WTC11 (cell line): ENCODE data around the gene ARHGEF38. TPM values are rescaled to one million over a fixed set of nuclear protein-coding genes. Genes with fewer than 3 reads are reported as not detected.

Source experiments
- ATAC-seq: fragments of 200-7000 bp; cut with Tn5 transposase; 2 replicates; pipeline ENCODE4 v1.10.0; 2021; ENCODE audit warnings: mild to moderate bottlenecking, moderate library complexity
- CTCF ChIA-PET: fragments of 300-600 bp; sonication (Branson Sonifier 250); formaldehyde crosslinking; loops from one replicate; lab custom pipeline; 2021; ENCODE audit warnings: antibody characterized with exemption; lab: Charles Lee
- POLR2A ChIA-PET: fragments of 350-600 bp; sonication (Branson Sonifier 250); formaldehyde crosslinking; loops from one replicate; lab custom pipeline; 2021; ENCODE audit warnings: antibody characterized with exemption; lab: Charles Lee
- DNase-seq: peaks from one replicate; pipeline ENCODE4 v3.0.0; 2021; ENCODE audit warnings: low spot score
- H3K27ac Mint-ChIP-seq: 2 replicates; pipeline ENCODE4 v1.8.0; 2021; ENCODE audit warnings: mixed read lengths
- H3K27me3 Mint-ChIP-seq: 2 replicates; pipeline ENCODE4 v1.8.0; 2021; ENCODE audit warnings: low read depth, mild to moderate bottlenecking, moderate library complexity, mixed read lengths
- H3K36me3 Mint-ChIP-seq: 2 replicates; pipeline ENCODE4 v1.8.0; 2021; ENCODE audit warnings: mixed read lengths
- H3K4me1 Mint-ChIP-seq: 2 replicates; pipeline ENCODE4 v1.8.0; 2022; ENCODE audit warnings: mixed read lengths
- H3K4me3 Mint-ChIP-seq: 2 replicates; pipeline ENCODE4 v1.8.0; 2021; ENCODE audit warnings: mild to moderate bottlenecking, moderate library complexity, mixed read lengths
- H3K9me3 Mint-ChIP-seq: 2 replicates; pipeline ENCODE4 v1.8.0; 2021; ENCODE audit warnings: mixed read lengths
- EMX1 ChIP-seq: fragments of 250-450 bp; sonication (Bioruptor Pico); IDR thresholded peaks from 2 replicates; pipeline ENCODE4 v1.8.0; 2021; ENCODE audit warnings: mild to moderate bottlenecking
- ESRRA ChIP-seq: sonication (generic); formaldehyde crosslinking; IDR thresholded peaks from 2 replicates; pipeline ENCODE4 v1.8.1; 2022; ENCODE audit warnings: mild to moderate bottlenecking, missing genetic modification reagents, borderline replicate concordance
- ETV6 ChIP-seq: sonication (generic); formaldehyde crosslinking; IDR thresholded peaks from 2 replicates; pipeline ENCODE4 v1.8.1; 2022; ENCODE audit warnings: mild to moderate bottlenecking, missing genetic modification reagents
- FOXP1 ChIP-seq: sonication (generic); formaldehyde crosslinking; IDR thresholded peaks from 2 replicates; pipeline ENCODE4 v1.8.0; 2022; ENCODE audit warnings: missing genetic modification reagents, mild to moderate bottlenecking, moderate library complexity, borderline replicate concordance
- FOXP4 ChIP-seq: sonication (generic); formaldehyde crosslinking; IDR thresholded peaks from 2 replicates; pipeline ENCODE4 v1.8.0; 2022; ENCODE audit warnings: mild to moderate bottlenecking, missing genetic modification reagents
- IRF1 ChIP-seq: sonication (generic); formaldehyde crosslinking; IDR thresholded peaks from 2 replicates; pipeline ENCODE4 v1.8.0; 2023; ENCODE audit warnings: missing genetic modification reagents
- KAT7 ChIP-seq: sonication (generic); formaldehyde crosslinking; IDR thresholded peaks from 2 replicates; pipeline ENCODE4 v1.8.1; 2023; ENCODE audit warnings: missing genetic modification reagents, mild to moderate bottlenecking, borderline replicate concordance
- MYBL2 ChIP-seq: sonication (generic); formaldehyde crosslinking; IDR thresholded peaks from 2 replicates; pipeline ENCODE4 v1.8.1; 2023; ENCODE audit warnings: mild to moderate bottlenecking, moderate library complexity, missing genetic modification reagents
- NFATC4 ChIP-seq: fragments of 250-450 bp; sonication (Bioruptor Pico); IDR thresholded peaks from 2 replicates; pipeline ENCODE4 v1.9.0; 2021; ENCODE audit warnings: mild to moderate bottlenecking
- NFE2L1 ChIP-seq: sonication (generic); formaldehyde crosslinking; IDR thresholded peaks from 2 replicates; pipeline ENCODE4 v1.8.1; 2023; ENCODE audit warnings: missing genetic modification reagents
- PREB ChIP-seq: sonication (generic); formaldehyde crosslinking; IDR thresholded peaks from 2 replicates; pipeline ENCODE4 v1.8.1; 2022; ENCODE audit warnings: mild to moderate bottlenecking, missing genetic modification reagents, moderate library complexity, borderline replicate concordance
- TP53 ChIP-seq: sonication (generic); formaldehyde crosslinking; IDR thresholded peaks from 2 replicates; pipeline ENCODE4 v1.8.1; 2023; ENCODE audit warnings: mild to moderate bottlenecking, missing genetic modification reagents
- ZBTB21 ChIP-seq: sonication (generic); formaldehyde crosslinking; IDR thresholded peaks from 2 replicates; pipeline ENCODE4 v1.8.1; 2023; ENCODE audit warnings: mild to moderate bottlenecking, missing genetic modification reagents, borderline replicate concordance
- ZNF219 ChIP-seq: sonication (generic); formaldehyde crosslinking; IDR thresholded peaks from 2 replicates; pipeline ENCODE4 v1.8.0; 2023; ENCODE audit warnings: missing genetic modification reagents, mild to moderate bottlenecking, borderline replicate concordance
- ZNF396 ChIP-seq: fragments of 250-450 bp; sonication (Bioruptor Pico); IDR thresholded peaks from 2 replicates; pipeline ENCODE4 v1.8.0; 2021; ENCODE audit warnings: mild to moderate bottlenecking, moderate library complexity, borderline replicate concordance
- total RNA-seq: library from RNA; stranded (reverse); gene quantifications from 3 replicates; pipeline ENCODE4 v1.2.3, GENCODE V29; 2021
- TF ChIP-seq, protein P1 (sequence below): fragments of 250-450 bp; sonication (Bioruptor Pico); IDR thresholded peaks from 2 replicates; pipeline ENCODE4 v1.9.0; 2021; ENCODE audit warnings: mild to moderate bottlenecking
- TF ChIP-seq, protein P2 (sequence below): fragments of 200-600 bp; IDR thresholded peaks from 2 replicates; pipeline ENCODE4 v1.8.0; 2022; ENCODE audit warnings: antibody characterized with exemption
- TF ChIP-seq, protein P3 (sequence below): sonication (generic); formaldehyde crosslinking; IDR thresholded peaks from 2 replicates; pipeline ENCODE4 v1.8.1; 2022; ENCODE audit warnings: mild to moderate bottlenecking, moderate library complexity, missing genetic modification reagents
- TF ChIP-seq, protein P4 (sequence below): sonication (generic); formaldehyde crosslinking; IDR thresholded peaks from 2 replicates; pipeline ENCODE4 v1.8.0; 2022; ENCODE audit warnings: missing genetic modification reagents
- TF ChIP-seq, protein P5 (sequence below): fragments of 250-450 bp; sonication (Bioruptor Pico); IDR thresholded peaks from 2 replicates; pipeline ENCODE4 v2.1.2; 2022; ENCODE audit warnings: mild to moderate bottlenecking, moderate library complexity

The ARHGEF38 gene
- total RNA-seq, 1 experiment from 2014 or later: not detected

DNA sequence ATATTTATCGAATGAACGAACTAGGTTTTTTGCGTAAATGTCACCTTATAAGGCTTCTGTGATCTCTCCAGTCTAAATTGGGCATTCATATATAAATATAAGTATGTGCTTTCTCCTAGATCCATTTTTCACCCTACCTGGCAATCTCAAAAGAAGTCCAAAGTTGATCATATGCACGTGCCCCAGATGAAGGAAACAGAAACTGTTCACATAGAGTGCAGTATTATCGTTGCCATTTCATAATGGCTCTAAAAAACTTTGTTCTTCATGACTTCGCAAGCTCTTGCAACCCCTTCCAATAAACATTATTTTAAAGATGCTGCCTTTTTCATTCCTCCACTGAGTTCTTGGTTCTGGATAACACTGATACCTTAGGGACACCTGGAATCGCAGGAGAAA, 155.4 kb downstream of the ARHGEF38 start:
- H3K4me1 Mint-ChIP-seq: peaks cover 16% of the 10 kb centered on the region
- CTCF ChIA-PET: no interaction called here
- no peak for ATAC-seq

DNA sequence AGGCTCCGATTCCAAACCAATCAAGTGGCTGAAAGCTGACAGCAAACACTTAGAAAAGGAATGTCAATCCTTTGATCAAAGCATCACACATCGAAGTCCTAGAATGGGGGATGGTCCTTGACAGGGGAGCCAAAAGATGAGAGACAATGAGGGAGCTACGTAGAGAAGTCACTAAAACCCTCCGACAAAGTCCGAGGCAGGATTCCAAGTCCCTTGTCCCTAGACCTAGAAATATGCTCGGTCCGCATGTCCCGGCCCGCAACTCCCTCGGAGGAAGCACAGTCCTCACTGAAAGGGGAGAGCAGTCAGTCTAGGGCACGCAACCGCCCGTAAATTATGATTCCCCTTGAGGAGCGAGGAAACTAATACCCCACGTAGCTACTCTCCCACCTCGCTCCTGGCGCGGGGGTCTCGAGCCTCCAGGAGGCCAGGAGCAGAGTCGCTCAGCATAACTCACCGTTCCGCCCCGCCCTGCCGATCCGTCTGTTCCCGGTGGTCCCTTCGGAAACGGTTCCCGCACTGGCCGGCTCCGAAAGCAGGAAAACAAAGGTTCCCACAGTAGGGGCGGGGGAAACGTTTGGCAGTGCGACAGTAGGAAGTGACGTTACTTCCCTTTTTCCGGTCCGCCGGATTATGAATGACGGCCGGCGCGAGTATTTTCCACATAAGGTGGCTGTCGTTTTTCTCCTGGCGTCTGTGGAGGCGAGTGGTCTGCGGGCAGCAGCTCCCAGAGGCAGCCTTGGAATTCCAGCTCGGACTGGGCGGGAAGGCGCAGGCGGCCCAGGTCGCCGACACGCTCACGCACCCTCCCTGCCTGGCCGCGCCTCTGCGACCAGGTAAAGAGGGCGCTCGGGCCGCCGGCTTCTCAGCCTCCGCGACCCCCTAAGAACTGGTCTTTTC, 156.0 kb downstream of the ARHGEF38 start, which contains the start of the genes GSTCD and INTS12:
GSTCD (plus strand) TSS at position 604 of the 900 bp plus-strand sequence. CDS start 8,830 bp downstream, outside the sequence.
INTS12 (minus strand) TSS at position 509 of the 900 bp plus-strand sequence. CDS start 8,684 bp downstream, outside the sequence.
- peak; percentile 93 for ATAC-seq
- Mint-ChIP-seq H3K27ac (peak within 1 kb of the TSS; percentile 98), H3K9me3 (no peaks in the 10 kb centered on the region), H3K27me3 (no peaks in the 10 kb centered on the region), H3K4me3 (peak within 1 kb of the TSS; percentile 97), H3K36me3 (no peaks in the 10 kb centered on the region), H3K4me1 (peaks cover 16% of the 10 kb centered on the region)
- CTCF ChIA-PET: no interaction called here
- POLR2A ChIA-PET: interaction anchor here (0.9 kb wide), 1 partner anchor 49 kb away, joined by 4 read pairs; no protein-coding TSS in a partner anchor
- peak; percentile 92 for DNase-seq
- TF ChIP-seq EMX1 (CRISPR knock-in tag) (no peak), TP53 (CRISPR knock-in tag) (peak; percentile 86; the same call in 1 of the 2 replicates), PREB (CRISPR knock-in tag) (0 out of 2 replicates have a peak, but pooled peaks have one; percentile 27), MYBL2 (peak; percentile 94), NFATC4 (no peak), ETV6 (peak; percentile 80), FOXP4 (no peak), KAT7 (CRISPR knock-in tag) (peak; percentile 83; the same call in 1 of the 2 replicates), IRF1 (no peak), ZNF219 (CRISPR knock-in tag) (peak; percentile 29; the same call in 1 of the 2 replicates), ZNF396 (CRISPR knock-in tag) (no peak), NFE2L1 (CRISPR knock-in tag) (peak; percentile 66; the same call in 1 of the 2 replicates), FOXP1 (CRISPR knock-in tag) (peak; percentile 69; the same call in 1 of the 2 replicates), ZBTB21 (CRISPR knock-in tag) (peak; percentile 96)
- TF ChIP-seq, protein P1, sequence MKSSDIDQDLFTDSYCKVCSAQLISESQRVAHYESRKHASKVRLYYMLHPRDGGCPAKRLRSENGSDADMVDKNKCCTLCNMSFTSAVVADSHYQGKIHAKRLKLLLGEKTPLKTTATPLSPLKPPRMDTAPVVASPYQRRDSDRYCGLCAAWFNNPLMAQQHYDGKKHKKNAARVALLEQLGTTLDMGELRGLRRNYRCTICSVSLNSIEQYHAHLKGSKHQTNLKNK (CRISPR knock-in tag): no peak
- TF ChIP-seq, protein P2, sequence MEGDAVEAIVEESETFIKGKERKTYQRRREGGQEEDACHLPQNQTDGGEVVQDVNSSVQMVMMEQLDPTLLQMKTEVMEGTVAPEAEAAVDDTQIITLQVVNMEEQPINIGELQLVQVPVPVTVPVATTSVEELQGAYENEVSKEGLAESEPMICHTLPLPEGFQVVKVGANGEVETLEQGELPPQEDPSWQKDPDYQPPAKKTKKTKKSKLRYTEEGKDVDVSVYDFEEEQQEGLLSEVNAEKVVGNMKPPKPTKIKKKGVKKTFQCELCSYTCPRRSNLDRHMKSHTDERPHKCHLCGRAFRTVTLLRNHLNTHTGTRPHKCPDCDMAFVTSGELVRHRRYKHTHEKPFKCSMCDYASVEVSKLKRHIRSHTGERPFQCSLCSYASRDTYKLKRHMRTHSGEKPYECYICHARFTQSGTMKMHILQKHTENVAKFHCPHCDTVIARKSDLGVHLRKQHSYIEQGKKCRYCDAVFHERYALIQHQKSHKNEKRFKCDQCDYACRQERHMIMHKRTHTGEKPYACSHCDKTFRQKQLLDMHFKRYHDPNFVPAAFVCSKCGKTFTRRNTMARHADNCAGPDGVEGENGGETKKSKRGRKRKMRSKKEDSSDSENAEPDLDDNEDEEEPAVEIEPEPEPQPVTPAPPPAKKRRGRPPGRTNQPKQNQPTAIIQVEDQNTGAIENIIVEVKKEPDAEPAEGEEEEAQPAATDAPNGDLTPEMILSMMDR: no peak
- TF ChIP-seq, protein P3, sequence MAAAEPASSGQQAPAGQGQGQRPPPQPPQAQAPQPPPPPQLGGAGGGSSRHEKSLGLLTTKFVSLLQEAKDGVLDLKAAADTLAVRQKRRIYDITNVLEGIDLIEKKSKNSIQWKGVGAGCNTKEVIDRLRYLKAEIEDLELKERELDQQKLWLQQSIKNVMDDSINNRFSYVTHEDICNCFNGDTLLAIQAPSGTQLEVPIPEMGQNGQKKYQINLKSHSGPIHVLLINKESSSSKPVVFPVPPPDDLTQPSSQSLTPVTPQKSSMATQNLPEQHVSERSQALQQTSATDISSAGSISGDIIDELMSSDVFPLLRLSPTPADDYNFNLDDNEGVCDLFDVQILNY: no peak
- TF ChIP-seq, protein P4, sequence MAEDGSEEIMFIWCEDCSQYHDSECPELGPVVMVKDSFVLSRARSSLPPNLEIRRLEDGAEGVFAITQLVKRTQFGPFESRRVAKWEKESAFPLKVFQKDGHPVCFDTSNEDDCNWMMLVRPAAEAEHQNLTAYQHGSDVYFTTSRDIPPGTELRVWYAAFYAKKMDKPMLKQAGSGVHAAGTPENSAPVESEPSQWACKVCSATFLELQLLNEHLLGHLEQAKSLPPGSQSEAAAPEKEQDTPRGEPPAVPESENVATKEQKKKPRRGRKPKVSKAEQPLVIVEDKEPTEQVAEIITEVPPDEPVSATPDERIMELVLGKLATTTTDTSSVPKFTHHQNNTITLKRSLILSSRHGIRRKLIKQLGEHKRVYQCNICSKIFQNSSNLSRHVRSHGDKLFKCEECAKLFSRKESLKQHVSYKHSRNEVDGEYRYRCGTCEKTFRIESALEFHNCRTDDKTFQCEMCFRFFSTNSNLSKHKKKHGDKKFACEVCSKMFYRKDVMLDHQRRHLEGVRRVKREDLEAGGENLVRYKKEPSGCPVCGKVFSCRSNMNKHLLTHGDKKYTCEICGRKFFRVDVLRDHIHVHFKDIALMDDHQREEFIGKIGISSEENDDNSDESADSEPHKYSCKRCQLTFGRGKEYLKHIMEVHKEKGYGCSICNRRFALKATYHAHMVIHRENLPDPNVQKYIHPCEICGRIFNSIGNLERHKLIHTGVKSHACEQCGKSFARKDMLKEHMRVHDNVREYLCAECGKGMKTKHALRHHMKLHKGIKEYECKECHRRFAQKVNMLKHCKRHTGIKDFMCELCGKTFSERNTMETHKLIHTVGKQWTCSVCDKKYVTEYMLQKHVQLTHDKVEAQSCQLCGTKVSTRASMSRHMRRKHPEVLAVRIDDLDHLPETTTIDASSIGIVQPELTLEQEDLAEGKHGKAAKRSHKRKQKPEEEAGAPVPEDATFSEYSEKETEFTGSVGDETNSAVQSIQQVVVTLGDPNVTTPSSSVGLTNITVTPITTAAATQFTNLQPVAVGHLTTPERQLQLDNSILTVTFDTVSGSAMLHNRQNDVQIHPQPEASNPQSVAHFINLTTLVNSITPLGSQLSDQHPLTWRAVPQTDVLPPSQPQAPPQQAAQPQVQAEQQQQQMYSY (CRISPR knock-in tag): no peak
- TF ChIP-seq, protein P5, sequence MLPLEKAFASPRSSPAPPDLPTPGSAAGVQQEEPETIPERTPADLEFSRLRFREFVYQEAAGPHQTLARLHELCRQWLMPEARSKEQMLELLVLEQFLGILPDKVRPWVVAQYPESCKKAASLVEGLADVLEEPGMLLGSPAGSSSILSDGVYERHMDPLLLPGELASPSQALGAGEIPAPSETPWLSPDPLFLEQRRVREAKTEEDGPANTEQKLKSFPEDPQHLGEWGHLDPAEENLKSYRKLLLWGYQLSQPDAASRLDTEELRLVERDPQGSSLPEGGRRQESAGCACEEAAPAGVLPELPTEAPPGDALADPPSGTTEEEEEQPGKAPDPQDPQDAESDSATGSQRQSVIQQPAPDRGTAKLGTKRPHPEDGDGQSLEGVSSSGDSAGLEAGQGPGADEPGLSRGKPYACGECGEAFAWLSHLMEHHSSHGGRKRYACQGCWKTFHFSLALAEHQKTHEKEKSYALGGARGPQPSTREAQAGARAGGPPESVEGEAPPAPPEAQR: no peak

More for the DNA sequence above, 155.4 kb downstream of the ARHGEF38 start:
- H3K27ac Mint-ChIP-seq: peak overlapping the region; percentile 97
- H3K4me3 Mint-ChIP-seq: peak overlapping the region; percentile 97
- H3K9me3 Mint-ChIP-seq: no peaks in the 10 kb centered on the region
- POLR2A ChIA-PET: interaction anchor here (0.9 kb wide), 1 partner anchor 48 kb away, joined by 4 read pairs; no protein-coding TSS in a partner anchor
- H3K27me3 Mint-ChIP-seq: no peaks in the 10 kb centered on the region
- H3K36me3 Mint-ChIP-seq: no peaks in the 10 kb centered on the region
- DNase-seq: no peak
- TF ChIP-seq ZBTB21 (CRISPR knock-in tag) (no peak), ESRRA (CRISPR knock-in tag) (no peak)
